Activated CD4-positive, alpha-beta T cell treated with anti-CD3 and anti-CD28 coated beads, Interleukin-2, Interleukin-6, amounts not matched to agents 100 ng/mL and 50 ng/mL, durations not matched to agents 16 hours and 8 hours (primary cell): ENCODE data around the gene MGST2.

Experiments
- DNase-seq: peaks from one replicate; pipeline ENCODE4 v3.0.0-alpha.2; 2020

The MGST2 gene

DNA sequence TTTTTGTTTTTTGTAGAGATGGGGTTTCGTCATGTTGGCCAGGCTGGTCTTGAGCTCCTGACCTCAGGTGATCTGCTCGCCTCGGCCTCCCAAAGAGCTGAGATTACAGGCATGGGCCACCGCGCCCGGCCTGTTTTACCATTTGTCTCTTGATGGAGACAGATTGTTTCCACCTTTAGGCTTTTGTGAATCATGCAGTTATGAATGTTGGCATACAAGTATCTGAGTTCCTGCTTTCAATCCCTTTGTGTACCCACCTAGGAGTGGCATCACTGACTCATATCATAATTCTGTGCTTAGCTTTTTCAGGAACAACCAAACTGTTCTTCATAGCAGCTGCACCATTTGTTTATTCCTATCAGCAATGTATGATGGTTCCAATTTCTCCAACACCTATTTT, 20.2 kb upstream of the MGST2 start:
- no peak for DNase-seq

DNA sequence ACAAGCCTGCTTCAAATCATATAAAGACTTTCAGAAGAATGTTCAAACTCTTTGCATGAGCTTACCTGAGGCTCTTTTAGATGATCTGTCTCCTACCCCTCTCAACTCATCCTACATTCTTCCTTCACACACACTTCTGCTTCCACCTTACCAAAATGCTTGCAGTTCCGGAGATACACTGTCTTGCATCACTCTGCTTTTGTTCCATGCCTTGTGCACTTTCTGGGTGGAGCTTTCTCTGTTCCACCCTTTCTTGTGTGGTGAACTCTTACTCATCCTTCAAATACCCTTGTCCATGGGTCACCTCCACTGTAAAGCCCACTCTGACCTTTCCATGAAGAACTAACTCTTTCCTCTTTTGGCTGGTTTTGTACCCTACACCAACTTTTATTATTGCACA, 18.4 kb upstream of the MGST2 start:
- DNase-seq, result no peak

DNA sequence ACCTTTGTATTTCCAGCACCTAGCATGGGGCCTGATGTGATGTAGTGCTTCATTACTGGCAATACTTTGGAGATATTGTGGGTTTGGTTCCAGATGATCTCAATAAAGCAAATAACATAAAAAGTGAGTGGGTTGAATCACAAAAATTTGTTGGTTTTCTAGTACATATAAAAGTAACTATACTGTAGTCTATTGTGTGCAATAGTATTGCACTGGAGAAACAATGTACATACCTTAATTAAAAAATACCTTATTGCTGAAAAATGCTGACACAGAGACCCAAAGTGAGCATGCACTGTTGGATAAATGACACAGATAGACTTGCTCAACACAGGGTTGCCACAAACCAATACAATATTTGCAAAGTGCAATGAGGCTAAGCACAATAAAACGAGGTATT, 17.7 kb upstream of the MGST2 start:
- no peak for DNase-seq

DNA sequence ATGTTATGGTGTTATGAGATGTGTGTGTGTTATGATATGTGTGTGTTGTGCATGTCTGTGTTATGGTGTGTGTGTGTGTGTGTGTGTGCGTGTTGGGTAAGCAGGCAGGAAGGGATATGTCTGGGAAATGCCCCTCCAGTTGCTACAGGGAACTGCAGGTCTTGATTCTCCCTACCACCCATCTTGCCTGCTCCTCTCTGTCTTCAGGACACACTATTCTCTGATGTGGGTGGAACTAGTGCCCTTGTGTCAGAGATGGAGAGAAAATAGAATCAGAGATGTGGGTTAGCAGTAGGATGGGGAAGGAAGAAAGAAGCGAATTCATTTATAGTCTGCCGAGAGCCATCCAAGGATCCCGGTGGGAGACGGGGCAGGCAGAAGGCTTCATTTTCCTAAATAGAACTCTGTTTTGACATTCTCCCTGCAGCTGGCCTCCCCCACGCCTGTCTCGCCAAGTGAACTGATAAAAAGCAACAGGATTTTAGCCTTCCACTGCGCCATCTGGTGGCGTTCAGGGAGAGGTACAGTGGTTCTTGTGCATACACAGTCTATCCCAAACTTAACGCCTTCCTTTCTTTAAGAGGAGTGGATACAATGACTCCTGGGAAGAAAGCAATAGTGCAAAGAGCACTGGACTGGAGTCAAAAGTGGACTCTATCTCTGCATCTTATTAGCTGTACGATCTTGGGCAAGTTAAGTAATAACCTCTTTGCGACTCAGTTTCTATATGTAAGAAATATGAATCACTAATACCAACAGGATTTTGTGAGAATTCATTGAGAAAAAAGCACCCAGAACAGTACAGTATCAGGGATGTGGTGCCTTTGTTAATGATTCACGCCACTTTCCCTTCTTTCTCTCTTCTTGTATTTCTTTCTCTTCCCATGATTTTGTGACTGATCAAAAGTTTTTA, 14.1 kb upstream of the MGST2 start:
- DNase-seq, result peak; percentile 77

DNA sequence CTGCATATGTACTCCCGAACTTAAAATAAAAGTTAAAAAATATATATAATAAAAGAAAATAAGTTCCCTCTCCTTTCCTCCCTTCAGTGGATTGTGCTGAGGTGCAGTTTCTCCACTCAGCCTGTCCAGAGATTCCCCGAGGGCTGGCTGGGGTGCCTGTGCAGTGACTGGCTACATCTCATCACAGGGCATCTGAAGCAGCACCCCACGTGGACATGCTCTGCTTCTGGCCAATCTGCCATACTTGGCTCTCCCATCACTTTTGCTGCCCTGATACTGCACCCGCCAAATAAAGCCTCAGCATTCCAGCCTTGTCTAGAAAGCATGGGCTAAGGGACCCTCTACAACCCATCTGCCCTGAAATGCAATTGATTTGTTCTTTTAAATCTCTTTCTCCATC, 11.1 kb upstream of the MGST2 start:
- no peak for DNase-seq

DNA sequence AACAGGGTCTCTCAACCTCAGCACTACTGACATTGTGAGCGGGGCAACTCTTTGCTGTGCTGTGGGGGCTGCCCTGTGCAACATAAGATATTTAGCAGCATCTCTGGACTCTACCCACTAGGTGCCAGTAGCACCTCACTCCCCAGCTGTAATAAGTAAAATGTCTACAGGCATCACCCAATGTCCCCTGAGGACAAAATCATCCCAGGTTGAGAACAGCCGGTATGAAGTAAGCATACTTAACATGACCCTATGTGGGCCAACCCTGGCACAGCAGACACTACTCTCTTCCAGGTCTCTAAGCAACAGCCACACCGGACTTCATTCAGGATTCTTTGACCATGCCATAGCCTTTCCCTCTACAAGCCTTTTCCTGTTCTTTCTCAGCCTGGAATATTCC, 10.5 kb upstream of the MGST2 start:
- DNase-seq, result peak; percentile 47

DNA sequence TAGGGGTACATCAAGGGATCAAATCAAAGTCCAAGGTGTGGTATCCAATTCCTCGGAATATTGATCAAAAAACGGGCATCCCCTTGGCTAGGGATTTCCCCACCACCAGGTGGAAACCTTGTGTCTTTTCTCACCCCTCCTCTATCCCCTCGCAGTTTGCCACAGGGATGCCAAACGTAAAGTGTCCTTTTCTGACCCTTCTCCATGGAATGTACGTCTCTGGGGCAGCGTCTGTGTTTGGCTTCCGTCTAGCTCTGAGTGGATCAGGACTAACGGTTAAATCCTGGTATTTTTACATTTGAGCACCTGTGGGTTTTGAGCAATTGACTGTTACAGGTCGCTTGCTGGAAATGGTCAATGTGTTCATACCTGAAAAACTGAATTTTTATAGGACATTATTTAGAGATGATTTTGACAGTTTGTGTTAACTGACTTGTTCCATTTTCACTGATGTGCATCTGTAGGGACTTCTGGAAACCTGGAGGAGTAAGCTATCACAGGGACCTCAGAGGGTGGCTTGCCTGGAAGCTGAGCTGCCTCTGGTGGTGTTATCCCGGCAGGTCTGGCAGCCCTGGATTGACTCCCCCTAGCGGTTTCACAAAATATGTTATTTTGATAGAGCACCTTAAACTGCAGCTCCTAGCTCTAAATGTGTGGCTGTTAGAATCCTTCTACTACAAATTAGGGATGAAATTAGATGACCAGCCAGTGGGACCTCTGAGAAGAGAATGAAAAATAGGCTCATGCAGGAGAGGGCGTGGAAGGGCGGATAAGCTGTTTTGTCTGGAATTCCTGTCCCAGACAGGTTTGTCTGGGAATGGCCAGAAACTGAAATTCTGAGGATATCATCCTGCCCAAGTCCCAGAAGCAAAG, 8.8 kb upstream of the MGST2 start:
- DNase-seq, result peak; percentile 86

DNA sequence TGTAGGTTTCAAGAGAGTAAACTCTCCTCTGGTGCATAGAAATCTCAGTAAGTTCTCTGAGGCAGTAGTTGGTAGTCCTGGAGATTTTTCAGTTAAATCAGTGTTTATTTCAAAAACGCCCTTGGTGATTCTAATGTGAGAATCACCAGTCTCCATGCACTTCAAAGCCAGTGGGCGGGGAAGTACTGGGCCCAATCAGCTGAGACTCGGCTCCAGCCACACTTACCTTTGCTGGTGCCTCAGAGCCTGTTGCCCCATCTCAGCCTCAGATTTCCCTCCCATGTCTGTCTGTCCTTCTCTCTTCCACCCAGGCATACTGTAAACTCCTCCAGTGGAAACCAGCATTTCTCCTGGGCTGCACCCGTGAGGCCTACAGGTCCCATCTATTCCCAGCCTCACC, 7.4 kb upstream of the MGST2 start:
- DNase-seq, result peak; percentile 63

DNA sequence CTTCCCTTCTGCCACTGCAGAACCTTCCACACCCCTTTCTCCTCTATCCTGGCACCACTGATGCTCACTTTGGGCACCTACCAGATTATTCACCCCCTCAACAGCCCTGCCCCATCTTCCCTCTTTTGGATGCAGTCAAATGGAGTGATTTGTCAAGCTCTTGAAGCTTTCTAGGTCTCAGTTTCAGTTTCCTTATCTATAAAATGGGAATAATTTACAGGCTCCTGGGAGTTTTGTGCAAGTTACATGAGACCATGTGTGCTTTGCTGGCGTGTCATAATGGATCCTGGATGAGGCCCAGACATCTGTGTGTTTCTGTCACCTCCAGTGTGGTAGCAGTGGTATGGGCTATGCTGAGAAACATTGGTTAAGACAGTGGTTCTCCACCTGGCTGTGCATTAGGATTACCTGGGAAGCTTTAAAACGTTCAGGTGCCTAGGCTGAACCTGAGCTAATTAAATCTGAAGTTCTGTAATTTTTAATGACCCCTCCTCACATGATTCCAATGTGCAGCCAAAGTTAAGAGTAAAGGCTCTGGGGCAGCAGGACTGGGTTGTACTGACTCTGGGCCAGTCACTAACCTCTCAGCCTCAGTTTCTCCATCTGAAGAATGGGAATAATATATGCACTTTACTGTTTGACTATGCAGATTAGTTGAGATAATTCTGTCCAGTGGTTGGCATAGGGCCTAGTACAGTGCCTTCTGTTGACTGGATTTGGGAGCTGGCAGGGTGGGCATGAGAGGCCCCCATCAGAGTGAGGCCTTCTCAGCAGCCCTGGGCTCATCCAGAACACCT, 6.8 kb upstream of the MGST2 start:
- DNase-seq, result peak; percentile 13

DNA sequence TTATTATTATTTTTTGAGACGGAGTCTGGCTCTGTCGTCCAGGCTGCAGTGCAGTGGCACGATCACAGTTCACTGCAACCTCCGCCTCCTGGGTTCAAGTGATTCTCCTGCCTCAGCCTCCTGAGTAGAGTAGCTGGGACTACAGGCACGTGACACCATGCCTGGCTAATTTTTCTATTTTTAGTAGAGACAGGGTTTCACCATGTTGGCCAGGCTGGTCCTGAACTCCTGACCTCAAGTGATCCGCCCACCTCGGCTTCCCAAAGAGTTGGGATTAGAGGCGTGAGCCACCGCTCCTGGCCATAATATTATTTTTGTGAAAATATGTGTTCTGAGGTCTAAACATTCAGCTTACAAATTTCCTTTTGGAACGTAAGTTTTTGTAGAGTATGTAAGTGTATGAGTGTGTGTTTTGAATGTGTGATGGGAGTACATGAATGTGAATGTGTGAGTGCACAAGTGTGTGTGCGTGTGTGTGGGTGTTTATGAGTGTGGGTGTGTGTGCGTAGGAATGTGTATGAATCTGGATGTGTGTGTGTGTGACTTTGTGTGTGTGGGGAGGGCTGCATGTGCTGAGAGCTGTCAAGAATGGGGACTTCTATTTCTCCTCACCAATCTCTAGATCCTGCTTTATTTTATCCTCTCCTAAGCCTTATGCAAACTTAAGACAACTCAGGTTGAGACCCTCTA, 5.7 kb upstream of the MGST2 start:
- DNase-seq, result no peak

DNA sequence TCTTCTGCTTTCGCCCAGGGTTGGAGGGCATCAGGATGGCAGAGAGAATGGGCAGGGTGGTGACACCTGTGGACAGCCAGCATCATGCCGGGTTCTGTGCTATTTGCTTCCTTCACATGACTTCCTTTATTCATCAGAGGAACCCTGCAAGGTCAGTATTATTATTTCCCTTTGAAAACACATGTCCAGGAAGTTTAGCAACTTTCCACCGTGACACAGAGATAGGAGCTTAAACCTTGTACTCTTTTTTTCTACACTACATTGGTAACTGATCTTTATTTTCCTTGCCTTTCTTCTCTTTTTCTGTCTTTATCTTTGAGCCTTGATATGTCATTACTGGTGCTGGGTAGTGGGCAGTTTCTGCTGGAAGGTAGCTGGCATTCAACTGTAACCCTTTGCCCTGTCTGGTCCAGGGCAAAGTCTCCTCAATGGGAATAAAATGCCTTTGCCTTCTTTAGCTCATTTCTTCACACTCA, 5.0 kb upstream of the MGST2 start:
- DNase-seq, result no peak

DNA sequence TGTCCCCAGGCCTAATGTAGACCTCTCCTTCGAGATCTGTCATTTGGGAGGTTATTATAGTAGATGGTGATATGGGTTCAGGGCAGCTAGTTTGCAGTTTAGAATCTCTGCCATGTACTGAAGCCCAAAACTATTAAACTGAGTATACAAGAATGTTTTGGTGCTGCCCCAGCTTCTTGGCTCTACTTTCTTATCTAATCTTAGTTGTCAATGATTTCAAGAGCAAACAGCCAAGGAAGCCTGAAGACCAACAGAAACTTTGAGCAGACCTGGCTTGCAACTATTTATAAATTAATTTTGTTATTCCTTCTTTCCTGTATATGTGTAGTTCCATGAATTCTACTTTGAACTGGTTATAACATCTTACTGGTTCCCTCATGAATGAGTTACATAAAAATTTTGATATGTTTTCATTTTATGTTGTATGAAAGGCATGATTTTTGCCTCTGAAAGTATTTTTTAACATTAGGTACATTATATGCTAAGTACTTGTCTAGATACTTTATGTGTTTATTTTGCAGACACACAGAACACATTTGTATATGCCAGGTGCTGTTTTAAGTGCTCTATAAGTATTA, 2.0 kb upstream of the MGST2 start:
- DNase-seq, result no peak

DNA sequence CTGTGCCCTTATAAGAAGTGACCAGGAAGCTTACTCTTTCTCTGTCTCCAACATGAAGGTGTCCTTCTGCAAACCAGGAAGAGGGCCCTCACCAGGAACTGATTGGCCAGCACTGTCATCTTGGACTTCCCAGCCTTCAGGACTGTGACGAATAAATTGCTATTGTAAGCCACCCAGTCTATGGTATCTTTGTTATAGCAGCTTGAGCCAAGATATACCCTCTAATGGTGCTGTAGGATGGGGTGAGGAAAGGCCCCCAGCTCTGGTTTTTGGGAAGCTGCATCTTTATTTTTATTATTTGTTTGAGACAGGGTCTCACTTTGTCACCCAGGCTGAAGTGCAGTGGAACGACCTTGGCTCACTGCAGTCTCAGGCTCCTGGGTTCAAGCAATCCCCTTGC, 1.2 kb upstream of the MGST2 start:
- DNase-seq, result no peak

DNA sequence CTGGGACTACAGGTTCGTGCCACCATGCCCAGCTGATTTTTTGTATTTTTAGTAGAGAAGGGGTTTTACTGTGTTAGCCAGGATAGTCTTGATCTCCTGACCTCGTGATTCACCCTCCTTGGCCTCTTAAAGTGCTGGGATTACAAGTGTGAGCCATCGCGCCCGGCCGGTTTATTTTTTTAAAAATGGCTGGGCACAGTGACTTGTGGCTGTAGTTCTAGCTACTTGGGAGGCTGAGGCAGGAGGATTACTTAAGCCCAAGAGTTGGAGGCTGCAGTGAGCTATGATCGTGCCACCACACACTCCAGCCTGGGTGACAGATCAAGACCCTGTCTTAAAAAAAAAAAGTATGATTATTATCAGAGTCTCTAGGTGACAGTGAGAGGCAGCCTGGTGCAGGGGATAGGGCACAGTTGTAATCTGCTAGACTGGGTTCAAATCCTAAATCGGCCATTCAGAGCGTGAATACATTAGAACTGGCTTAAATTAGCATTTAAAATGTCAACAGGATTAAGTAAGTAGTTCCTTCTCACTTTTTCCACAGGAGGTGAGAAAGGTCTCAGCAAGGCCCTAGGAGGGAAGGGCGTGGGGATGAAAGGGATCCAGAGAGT, 435 bp upstream of the MGST2 start:
- no peak for DNase-seq

DNA sequence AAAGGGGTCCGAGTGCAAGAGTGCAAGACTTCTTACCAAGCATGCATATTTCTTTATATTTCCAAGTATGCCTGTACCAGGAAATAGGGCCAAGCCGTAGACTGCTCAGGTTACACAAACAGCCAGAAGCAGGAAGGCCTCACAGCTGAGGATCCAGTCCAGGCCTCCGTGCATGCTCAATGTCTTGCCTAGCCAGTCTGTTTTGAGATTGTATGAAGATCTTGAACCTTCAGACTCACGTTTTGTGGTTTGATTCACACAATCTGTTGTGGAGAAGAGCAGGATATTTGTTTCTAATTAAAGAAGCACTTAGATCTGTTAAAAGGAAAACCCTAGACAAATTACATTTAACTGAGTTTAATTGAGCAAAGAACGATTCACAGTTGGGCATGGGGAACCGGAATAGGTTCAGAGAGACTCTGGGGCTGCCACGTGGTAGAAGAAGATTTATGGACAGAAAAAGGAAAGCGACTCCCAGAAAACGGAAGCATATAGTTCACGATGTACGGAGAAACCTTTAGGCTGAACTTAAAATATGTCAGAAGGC, 1.2 kb downstream of the MGST2 start:
- DNase-seq, result peak; percentile 54

DNA sequence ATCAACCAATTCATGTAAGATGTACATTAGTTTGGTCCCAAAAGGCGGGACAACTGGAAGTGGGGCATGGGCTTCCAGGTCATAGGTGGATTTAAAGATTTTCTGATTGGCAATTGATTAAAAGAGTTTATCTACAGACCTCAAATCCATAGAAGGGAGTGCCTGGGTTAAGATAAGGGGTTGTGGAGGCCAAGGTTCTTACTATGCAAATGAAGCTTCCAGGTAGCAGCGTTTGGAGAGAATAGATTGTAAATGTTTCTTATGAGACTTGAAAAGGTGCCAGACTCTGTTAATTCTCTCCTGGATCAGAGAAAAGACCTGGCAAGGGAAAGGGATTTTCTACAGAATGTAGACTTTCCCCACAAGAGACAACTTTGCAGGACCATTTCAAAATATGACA, 2.4 kb downstream of the MGST2 start:
- DNase-seq, result no peak

DNA sequence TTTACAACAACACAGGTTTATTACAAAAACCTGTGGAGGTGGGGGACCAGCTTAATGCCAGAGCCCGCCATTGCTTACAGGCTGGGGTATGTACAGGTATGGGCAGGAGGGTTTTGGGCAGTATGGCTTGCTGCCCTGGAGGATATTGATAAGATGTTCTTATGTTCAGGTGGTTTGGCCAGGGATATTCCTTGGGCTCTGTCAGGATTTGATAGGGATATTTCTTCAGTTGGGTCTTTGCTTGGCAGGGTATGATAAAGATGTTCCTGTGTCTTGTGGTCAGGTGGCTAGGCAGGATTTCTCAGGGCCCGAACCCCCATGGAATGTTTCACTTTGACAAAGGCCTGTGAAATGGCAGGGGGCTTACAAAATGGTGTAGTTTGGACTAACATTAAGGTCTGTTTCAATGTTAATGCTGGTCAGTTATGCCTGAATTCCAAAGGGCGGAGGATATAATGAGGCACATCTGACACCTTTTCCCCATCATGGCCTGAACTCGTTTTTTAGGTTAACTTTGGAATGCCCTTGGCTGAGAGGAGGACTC, 3.1 kb downstream of the MGST2 start:
- no peak for DNase-seq

DNA sequence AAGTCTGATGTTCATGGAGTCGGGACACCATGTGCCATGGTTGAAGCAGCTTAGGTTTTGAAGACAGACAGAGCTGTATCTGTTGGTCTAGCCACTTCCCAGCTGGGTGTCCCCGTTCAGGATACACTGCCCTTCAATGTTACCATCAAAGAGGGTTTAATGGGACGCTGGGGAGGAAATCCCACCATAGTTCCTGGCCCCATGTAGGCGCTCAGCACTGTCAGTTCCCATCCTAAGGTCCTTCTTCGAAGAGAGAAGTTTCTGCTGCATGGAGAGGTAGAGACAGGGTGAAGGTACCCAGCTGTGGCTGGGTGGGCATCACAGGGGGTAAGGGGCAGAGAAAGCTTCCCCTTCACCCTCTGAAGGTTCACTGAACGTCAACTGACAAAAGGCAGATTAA, 3.7 kb downstream of the MGST2 start:
- no peak for DNase-seq

DNA sequence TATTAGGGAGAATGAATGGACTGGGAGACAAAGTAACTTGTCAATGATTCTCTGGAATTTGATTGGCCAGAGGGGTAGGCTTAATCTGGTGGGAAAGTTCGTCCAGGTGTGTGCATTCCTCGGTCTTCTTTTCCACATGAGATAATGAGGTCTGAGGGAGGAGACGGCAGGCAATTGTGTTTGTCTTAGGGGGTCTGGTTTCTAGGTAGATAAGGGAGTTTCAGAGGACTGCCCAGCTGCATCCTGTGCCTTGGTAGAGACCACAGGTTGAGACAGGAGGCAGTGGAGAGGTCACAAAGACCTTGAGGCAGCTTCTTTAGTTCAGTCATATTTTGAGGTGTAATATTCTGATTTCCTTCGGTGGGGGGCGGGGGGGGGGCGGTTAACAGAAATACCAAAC, 4.3 kb downstream of the MGST2 start:
- DNase-seq, result no peak

DNA sequence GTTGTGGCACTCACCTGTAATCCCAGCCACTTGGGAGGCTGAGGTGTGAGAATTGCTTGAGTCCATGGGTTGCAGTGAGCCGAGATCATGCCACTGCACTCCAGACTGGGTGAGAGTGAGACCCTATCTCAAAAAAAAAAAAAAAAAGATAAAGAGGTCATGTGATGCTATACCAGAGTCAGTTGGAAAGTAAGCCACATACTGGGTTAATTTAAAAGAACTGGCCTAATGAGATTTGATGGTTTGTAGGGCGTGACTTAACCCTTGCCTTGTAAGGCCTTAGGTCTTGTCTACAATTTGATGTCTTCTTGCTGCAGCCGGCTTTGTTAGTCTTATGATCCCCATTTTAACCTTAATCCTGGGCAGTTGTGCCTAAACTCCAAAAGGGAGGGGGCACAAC, 5.2 kb downstream of the MGST2 start:
- DNase-seq, result no peak

DNA sequence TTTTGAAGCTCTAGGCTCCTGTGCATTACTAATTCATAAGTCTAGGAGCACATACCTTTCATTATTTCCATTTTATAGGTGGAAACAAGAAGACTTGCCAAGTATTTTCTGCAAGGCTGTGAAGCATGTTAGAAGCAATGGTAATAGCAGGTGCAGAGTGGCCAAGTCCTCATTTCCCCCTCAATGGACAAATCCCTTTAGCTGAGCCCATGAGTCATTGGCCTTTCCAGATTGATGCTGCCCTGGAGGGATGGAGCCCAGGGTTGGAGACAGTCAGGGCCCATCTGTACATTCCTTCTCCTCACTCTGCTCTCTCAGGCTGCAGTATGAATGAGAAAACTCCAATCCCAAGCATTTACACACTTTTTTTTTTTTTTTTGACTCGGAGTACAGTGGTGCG, 6.6 kb downstream of the MGST2 start:
- DNase-seq, result no peak
